ENCODE data around the gene ODAD4.

Gene ODAD4

GRCh38 chr17:41942626-41943373, 12.4 kb downstream of the ODAD4 start:
- DNase-seq: no peak

DNA sequence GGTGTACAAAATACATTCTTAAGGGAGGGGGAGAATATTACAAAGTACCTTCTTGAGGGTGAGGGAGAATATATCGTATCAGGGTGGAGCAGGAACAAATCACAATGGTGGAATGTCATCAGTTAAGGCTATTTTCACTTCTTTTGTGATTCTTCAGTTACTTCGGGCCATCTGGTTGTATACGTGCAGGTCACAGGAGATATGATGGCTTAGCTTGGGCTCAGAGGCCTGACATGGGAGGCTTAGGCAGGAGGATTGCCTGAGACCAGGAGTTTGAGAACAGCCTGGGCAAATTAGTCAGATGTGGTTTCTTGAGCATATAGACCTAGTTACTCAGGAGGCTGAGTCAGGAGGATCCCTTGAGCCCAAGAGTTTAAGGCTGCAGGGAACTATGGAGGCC, 13.1 kb downstream of the ODAD4 start:
- no peak for DNase-seq

GRCh38 chr17:41944943-41945342, 14.5 kb downstream of the ODAD4 start:
- DNase-seq: no peak

GRCh38 chr17:41948762-41949460, 18.5 kb downstream of the ODAD4 start:
- no peak for DNase-seq

GRCh38 chr17:41956522-41956921, 26.1 kb downstream of the ODAD4 start:
- no peak for DNase-seq

DNA sequence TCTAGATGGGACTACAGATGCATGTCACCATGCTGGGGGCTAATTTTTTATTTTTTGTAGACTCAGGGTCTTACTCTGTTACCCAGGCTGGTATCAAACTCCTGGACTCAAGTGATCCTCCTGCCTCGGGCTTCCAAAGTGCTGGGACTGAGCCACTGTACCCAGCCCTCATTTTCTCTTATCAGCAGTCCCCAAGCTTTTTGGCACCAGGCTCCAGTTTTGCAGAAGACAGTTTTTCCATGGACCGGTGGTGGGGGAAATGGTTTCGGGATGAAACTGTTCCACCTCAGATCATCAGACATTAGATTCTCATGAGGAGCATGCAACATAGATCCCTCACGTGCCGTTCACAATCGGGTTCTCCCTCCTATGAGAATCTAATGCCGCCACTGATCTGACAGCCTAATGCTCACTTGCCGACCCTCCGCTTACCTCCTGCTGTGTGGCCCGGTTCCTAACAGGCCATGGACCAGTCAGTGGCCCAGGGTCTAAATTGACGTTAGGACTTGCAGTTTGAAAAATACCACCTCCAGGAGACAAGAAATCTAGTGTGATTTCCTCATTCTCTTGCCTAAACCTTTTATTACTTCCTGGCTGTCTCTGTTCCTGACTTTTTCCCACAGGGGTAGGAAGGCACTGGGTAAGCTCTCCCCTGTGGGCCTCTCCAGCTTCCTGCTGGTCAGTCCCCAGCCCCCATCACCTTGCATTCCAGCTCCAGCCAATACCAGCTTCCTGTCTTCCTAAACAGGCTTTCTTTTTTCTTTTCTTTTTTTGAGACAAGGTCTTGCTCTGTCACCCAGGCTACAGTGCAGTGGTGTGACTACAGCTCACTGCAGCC, 26.8 kb downstream of the ODAD4 start:
- DNase-seq: no peak

DNA sequence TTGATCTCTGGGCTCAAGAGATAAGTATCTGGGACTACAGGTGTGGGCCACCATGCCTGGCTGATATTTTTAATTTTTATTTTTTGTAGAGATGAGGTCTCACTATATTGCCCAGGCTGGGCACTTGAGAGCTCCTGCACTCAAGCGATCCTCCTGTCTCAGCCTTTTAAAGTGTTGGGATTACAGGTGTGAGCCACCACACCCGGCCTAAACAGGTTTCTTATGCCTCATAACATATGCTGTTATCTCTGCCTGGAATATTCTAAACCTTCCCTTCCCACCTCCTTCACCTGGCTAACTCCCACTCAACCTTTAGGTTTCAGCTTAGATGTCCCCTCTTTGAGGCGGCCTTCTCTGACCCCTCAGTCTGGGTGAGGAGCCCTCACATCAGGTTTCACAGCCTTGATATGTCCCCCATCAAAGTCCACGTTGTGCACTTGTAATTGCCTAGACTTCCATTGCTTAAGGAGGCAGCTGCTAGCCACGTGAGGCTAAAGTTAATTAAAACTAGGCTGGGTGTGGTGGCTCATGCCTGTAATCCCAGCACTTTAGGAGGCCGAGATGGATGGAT, 27.5 kb downstream of the ODAD4 start:
- DNase-seq: no peak

GRCh38 chr17:41959030-41959335, 28.6 kb downstream of the ODAD4 start:
- DNase-seq: no peak

DNA sequence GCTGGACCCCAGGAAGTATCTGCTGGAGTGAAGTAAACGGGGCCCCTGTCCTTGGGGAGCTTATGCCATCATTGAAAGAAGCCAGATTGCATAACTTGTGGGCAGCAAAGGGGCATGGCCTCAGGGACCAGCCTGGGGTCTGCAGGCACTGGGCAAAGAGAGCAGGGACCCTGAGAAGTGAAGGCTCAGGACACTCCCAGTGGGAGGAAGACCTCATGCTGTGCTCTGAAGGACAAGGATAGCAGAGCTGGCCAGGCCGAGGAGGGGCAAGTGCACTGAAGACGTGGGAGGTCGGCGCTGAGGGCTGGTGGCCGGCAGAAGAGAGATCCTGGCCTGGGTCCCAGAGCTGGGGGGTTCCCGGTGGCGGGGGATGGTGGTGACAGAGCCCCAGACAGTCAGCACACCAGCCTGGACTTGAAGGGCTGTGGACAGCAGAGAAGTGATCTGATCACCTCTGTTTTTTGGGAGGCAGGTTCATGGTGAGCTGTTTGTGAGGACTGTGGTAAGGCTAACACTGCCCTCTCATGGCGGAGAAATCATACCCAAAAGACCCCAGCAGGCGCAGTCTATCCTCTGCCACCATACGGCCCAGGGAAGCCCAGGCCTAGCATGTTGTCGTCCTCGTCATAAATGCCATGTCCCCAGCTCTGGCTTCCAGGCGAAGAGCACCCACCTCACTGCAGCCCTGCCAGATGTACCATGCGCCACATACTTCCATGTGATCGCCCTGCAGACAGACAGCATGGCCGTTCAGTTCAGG, 29.1 kb downstream of the ODAD4 start:
- no peak for DNase-seq

- DNase-seq: peak; percentile 87
Measured at GRCh38 chr17:41962111-41962510, 31.7 kb downstream of the ODAD4 start.

DNA sequence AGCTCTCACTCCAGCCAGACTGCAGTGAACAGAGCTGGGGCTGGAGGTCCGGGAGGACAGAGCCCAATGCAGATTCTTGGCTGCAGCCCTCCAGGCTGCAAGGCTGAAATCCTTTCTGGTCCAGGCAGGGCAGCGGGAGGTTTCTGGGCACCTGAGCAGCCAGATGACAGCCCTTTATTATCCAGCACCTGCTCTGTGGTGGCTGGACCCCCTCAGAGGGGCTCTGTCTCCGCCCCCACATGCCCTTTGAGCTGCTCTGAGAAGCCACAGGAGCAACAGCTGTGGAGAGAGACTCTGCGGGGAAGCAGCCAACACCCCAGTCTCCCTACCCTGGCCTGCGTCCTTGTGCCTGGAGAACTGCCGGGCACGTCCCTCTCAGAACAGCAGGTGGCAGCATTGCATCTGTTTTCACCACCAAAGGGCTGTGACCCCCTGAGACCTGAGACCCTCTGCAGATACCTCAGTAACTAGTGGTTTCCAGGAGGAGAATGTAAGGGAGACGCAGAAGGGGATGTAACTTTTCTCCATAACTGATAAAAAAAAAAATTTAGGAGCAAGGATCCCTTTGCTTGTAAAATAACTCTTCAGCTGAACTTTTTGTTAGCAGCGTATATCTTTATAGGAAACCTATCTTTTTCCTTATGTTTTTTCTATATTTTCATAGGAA, 32.5 kb downstream of the ODAD4 start:
- DNase-seq: peak; percentile 88

DNA sequence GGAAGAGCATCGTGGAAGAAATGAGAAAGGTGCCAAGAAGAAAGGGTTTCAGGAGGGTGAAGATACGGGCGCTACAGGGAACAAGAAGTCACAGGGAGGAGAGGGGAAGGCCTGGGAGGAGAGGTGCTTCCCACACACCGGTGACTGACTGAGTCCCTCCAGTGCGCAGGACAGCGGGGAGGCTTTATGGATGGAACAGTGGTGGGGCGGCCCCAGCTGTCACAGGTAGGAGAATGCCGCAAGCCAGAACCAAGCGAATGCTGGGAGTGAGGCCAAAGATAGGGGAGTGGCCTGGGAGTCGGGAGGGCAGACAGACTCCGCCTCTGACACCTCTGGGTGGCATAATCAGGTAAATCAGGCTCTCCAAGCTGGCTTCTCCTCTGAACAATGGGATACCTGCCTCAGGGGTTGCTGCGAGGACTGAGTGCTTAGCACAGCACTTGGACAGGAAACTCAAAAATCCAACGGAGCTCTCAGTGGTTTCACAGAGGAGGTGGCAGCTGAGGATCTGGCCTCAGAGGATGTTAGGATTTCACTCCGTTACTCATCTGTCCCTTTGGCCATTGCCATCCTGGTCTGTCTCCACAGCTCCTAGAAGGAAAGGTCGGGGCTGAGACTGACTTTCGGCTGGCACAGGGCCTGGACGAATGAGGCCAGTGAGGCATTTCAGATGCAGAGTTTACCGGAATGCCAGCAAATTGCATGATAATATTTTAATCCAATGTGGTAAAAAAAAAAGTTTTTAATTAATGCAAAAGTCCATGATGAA, 35.5 kb downstream of the ODAD4 start:
- DNase-seq: peak; percentile 96

- peak; percentile 80 for DNase-seq
Measured at GRCh38 chr17:41966463-41967140, 36.2 kb downstream of the ODAD4 start, which contains the start of gene CNP. Gene CNP (plus strand): TSS chr17:41966795. CDS start chr17:41966885, 90 bp downstream.

DNA sequence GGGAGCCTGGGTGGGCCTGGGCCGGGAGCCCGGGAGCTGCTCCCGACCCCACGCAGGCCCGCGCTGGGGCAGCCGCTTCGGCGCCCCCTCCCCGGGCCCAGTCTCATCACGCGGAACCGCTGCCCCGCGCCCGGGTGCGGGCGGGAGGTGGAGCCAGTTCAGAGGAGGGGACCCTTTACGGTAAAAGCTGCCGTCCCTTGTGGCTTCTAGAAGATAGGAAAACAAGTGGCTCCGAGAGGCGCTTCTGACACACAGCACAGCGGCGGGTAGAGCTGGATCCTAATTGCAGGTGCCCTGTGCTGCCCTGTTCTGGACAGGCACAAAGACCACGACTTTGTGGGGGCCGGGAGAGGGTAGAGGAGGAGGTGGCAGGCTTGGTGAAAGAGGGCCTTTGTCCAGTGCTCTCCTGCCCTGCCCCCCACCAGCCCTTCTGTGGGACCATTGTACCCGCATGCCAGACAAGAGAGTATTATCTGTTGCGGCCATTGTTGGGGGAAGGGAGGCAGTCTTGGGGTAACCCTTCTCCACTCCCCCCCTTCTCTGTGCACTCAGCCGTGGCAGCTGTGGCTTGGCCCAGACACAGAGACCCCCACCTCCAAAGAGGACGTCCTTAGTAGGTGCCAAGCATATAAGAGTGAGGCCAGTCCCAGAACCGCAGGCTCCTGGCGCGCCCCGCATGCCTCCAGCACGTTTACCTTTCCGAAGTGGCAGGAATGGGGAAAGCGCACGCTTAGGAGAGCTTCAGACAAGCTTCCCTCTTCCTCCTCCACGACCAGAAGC, 36.9 kb downstream of the ODAD4 start:
- no peak for DNase-seq

GRCh38 chr17:41967921-41968578, 37.6 kb downstream of the ODAD4 start:
- DNase-seq: no peak

- DNase-seq: no peak
Measured at GRCh38 chr17:41968676-41969075, 38.3 kb downstream of the ODAD4 start.

- no peak for DNase-seq
Measured at GRCh38 chr17:41970901-41971331, 40.5 kb downstream of the ODAD4 start.

GRCh38 chr17:41971721-41972523, 41.5 kb downstream of the ODAD4 start:
- no peak for DNase-seq
